Fibroblast of villous mesenchyme (primary cell): ENCODE results near the gene RIPOR3. TPM values are rescaled to one million over a fixed set of nuclear protein-coding genes. Genes with fewer than 3 reads are reported as not detected.

Experiments used
- DNase-seq: peaks from one replicate; pipeline ENCODE4 v3.0.0-alpha.2; 2010; ENCODE audit warnings: low read depth
- H3K4me3 ChIP-seq: 2 replicates; pipeline ENCODE4 v1.5.1; 2011; ENCODE audit warnings: low read depth, mild to moderate bottlenecking, low read length
- CTCF ChIP-seq: IDR thresholded peaks from 2 replicates; pipeline ENCODE4 v1.5.1; 2012; ENCODE audit warnings: low read depth, mild to moderate bottlenecking, low read length; ENCODE audit not compliant: insufficient read depth
- total RNA-seq: library from RNA; depleted of rRNA; stranded (reverse); fragments of >200 nt; gene quantifications from 2 replicates; pipeline ENCODE4 v1.2.3, GENCODE V29; 2012

Gene RIPOR3
- total RNA-seq, 1 donor, result 28.1 TPM

- DNase-seq, result no peak
- H3K4me3 ChIP-seq, result no peak overlapping the region
- no peak for TF ChIP-seq CTCF
These were observed 112.6 kb downstream of the RIPOR3 start for GRCh38 chr20:50578778-50579165.

GRCh38 chr20:50578061-50578777, 113.1 kb downstream of the RIPOR3 start:
- DNase-seq, result no peak
- no peak for TF ChIP-seq CTCF
- H3K4me3 ChIP-seq, result no peak overlapping the region

GRCh38 chr20:50577175-50578018, 113.9 kb downstream of the RIPOR3 start:
- DNase-seq, result no peak
- no peak overlapping the region for H3K4me3 ChIP-seq
- no peak for TF ChIP-seq CTCF

- DNase-seq, result peak; percentile 67
- H3K4me3 ChIP-seq, result no peak overlapping the region
- TF ChIP-seq CTCF, result peak; percentile 80
These were observed 115.2 kb downstream of the RIPOR3 start for GRCh38 chr20:50575865-50576720.

GRCh38 chr20:50574586-50574985, 116.8 kb downstream of the RIPOR3 start:
- no peak for TF ChIP-seq CTCF
- no peak for DNase-seq
- H3K4me3 ChIP-seq, result no peak overlapping the region

- no peak for DNase-seq
- H3K4me3 ChIP-seq, result no peak overlapping the region
- TF ChIP-seq CTCF, result no peak
These were observed 117.2 kb downstream of the RIPOR3 start for GRCh38 chr20:50574108-50574507.
